Nucleus accumbens (tissue), 56 donors: ENCODE results near the gene OPN5.

Experiments used
- DNase-seq, 56 donors: peaks; one replicate each; lab custom pipeline; 2025; lab: John Stamatoyannopoulos, UW

The OPN5 gene

GRCh38 chr6:47852727-47853126, 70.9 kb downstream of the OPN5 start:
- no peak for DNase-seq

- DNase-seq = peak in 2 of 56 donors; percentile 2 to 15
These were observed 71.9 kb downstream of the OPN5 start for GRCh38 chr6:47853766-47854165.

DNA sequence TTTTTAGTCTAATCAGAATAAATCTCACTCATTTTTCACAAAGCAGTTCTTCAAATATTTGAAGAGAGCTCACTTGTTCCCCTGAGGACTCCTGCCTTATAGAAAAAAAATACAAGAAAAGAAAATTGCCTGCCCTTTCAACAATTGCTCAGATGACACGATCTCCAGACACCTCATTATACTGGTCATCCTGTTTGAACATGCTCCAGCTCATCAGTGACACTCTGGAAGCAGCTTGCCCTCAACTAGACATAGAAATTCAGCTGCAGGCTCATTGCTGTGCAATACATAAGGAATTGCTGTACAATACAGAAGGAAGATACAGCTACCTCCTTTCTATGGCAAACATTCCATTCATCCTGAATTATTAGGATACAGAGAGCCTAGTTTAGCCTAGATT, 73.1 kb downstream of the OPN5 start:
- no peak for DNase-seq

- no peak for DNase-seq
These were observed 77.3 kb downstream of the OPN5 start for GRCh38 chr6:47859175-47859574.

- DNase-seq = no peak
These were observed 80.9 kb downstream of the OPN5 start for GRCh38 chr6:47862731-47863130.

GRCh38 chr6:47865206-47865605, 83.4 kb downstream of the OPN5 start:
- DNase-seq = no peak

- DNase-seq = no peak
These were observed 93.8 kb downstream of the OPN5 start for GRCh38 chr6:47875593-47875992.
